ENCODE results near the gene TUBA8.

GRCh38 chr22:18104566-18104965 is 6.0 kb upstream of the TUBA8 start:
- TF ChIP-seq CTCF (IDR thresholded peaks at IDR 0.05) (no peak), POLR2AphosphoS5 (IDR thresholded peaks at IDR 0.05) (no peak)

All from gastroesophageal sphincter (tissue), 3 donors.